ENCODE measurements around the gene CPNE2.
"Not testable (repeated sequence)": the region's sequence is repeated elsewhere in the genome, so short reads cannot be mapped to it uniquely, and the experiment has no call there.

CPNE2 gene

DNA sequence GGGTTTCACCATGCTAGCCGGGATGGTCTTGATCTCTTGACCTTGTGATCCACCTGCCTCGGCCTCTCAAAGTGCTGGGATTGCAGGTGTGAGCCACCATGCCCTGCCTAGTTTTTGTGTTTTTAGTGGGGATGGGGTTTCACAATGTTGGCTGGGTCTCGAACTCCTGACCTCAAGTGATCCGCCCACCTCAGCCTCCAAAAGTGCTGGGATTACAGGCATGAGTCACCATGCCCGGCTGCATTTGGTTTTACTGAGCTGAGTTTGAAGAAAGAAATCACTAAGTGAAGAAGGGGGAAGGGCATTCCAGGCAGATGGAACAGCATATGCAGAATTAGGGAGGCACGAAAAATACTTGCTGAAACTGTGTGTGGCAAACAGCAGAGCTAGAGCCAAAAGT lies 7.6 kb downstream of the CPNE2 start:
- not testable (repeated sequence) for DNase-seq

DNA sequence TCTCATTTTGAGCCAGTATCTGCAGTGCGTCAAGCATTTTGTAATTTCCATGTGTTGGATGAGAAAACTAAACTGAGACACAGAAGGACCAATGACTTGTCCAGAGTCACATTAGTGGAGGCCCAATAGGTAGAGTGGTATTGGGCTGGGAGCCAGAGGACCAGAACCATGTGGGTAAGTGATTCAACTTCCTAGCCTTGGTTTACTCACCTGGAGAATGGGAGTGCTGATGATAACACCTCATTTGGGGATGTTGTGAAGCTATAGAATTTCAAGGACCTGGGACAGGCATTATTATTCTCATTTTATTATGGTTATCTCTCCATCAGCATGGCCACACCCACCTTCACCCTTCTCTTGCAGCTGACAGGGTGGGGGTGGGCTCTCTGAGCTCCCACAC lies 8.1 kb downstream of the CPNE2 start:
- DNase-seq = no peak

DNA sequence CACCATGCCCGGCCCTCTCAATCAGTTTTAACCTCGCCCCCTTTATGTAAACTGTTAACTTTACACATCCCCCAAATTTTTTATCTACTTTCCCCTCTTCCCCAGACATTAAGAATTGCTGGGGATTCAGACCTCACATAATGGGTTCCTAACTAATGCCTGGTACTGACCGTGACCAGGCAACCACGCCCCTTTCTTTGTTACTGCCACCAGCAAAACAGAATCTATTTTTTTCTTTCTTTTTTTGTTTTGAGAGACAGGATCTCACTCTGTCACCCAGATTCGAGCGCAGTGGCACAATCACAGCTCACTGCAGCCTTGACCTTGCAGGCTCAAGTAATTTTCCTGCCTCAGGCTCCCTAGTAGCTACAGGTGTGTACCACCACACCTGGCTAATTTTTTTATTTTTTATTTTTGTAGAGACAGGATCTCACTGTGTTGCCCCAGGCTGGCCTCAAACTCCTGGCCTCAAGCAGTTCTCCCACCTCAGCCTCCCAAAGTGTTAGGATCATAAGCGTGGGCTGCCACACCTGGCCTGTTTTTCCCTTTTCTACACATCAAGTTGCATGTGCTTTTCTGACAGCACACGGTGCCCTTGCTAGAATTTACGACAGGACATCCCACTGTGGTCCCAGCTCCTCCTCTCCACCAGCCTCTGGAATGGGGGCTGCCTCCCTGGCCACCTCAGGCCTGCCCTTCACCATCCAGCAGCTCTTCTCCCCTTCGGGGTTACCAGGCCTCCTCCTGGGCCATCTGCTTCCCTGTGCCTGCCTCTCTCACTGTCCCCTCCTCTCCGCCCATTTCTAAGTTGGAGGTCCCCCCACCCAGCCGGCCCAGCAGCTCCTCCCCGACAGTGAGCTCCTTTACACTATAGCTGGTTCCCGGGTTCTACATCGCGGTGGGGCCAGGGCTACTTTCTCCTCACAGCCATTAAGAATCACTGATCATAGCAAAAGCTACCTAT lies 10.8 kb downstream of the CPNE2 start:
- DNase-seq = no peak

- DNase-seq = no peak
These were observed 12.3 kb downstream of the CPNE2 start for GRCh38 chr16:57104706-57105105.

DNA sequence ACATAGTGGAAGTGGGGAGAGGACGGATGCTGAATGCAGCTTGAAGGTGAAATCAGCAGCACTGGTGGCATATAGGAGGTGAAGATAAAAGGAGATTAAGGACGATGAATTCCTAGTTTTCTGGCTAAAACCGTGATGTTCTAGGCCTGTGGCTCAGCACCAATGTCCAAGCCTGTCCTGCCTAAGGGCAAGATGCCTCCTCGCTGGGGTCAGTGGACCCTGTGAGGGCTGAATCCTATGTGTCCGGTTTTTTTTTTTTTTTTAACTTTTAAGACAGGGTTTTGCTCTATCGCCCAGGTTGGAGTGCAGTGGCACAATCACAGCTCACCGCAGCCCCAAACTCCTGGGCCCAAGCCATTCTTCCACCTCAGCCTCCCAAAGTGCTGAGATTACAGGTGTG lies 12.8 kb downstream of the CPNE2 start:
- no peak for DNase-seq

GRCh38 chr16:57106767-57107166 lies 14.4 kb downstream of the CPNE2 start:
- DNase-seq = no peak

- no peak for DNase-seq
These were observed 15.0 kb downstream of the CPNE2 start for GRCh38 chr16:57107321-57107922.

GRCh38 chr16:57108432-57108831 lies 16.0 kb downstream of the CPNE2 start:
- DNase-seq = no peak

GRCh38 chr16:57109259-57110105 lies 17.1 kb downstream of the CPNE2 start:
- DNase-seq = not testable (repeated sequence)

DNA sequence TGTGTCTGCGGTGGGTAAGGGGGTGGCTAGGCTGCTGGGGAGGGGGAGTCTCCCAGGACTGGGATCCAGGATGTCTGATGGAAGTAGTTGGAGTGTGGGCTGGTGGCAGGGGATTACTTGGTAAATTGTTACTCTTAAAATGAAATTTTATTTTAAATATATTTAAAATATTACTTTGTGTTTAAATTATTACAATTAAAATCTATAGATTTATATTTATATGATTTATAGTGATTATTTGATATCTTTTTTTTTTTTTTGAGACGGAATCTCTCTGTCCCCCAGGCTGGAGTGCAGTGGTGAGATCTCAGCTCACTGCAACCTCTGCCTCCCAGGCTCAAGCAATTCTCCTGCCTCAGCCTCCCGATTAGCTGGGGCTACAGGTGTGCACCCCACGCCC lies 18.6 kb downstream of the CPNE2 start:
- DNase-seq = no peak

DNA sequence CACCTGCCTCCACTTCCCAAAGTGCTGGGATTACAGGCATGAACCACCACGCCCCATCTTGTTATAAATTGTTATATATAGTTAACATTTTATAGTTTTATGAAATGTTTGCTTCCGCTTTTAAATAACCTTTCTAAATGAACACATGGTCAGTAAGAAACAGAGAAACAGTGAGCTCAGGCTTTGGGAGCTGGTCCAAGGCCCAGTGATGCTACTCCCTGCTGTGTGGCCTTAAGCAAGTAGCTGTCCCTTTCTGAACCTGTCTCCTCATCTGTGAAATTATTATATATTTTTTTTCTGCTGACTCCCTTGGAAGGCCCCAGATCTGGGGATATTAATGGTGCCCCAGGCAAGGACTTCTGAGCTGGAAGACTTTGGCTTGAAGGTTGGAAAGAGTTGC lies 19.0 kb downstream of the CPNE2 start:
- DNase-seq = no peak

GRCh38 chr16:57112403-57113041 lies 20.1 kb downstream of the CPNE2 start:
- no peak for DNase-seq

GRCh38 chr16:57113042-57113453 lies 20.7 kb downstream of the CPNE2 start:
- no peak for DNase-seq

DNA sequence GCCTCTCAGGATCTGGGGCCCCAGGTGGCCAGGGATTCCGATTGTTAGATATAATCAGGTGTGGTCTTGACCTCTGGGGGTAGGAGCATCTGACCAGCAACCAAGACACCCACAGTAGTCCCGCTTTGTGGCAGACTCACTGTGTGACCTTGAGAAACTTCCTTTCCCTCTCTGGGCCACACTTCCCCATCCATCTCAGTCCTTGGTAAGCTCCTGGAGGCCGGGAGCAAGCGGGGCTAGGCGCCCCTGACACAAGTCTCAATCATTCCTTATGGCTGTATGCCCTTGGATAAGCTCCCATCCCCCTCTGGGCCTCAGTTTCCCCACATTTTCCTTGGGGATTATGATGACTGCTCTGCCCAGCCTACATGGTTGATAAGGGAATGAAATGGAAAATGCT lies 21.3 kb downstream of the CPNE2 start:
- DNase-seq = no peak

DNA sequence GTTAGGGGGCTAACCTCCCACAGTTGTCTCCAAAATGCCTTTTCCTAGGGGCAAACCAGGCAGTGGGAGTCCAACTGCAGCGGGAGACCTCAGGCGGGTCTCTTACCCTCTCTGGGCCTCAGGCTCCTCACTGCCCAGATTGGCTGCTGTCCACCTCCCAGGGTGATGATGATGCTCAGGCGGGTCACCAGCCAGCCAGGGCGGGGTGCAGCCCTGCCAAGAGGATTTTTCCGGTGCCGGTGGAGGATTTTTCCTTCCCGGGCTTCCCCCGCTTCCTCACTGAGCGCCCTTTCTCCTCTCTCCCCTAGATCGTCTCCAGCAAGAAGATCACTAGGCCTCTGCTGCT lies 22.8 kb downstream of the CPNE2 start:
- DNase-seq = no peak

GRCh38 chr16:57115514-57116182 lies 23.3 kb downstream of the CPNE2 start:
- DNase-seq = no peak

GRCh38 chr16:57118461-57119084 lies 26.2 kb downstream of the CPNE2 start:
- no peak for DNase-seq

DNA sequence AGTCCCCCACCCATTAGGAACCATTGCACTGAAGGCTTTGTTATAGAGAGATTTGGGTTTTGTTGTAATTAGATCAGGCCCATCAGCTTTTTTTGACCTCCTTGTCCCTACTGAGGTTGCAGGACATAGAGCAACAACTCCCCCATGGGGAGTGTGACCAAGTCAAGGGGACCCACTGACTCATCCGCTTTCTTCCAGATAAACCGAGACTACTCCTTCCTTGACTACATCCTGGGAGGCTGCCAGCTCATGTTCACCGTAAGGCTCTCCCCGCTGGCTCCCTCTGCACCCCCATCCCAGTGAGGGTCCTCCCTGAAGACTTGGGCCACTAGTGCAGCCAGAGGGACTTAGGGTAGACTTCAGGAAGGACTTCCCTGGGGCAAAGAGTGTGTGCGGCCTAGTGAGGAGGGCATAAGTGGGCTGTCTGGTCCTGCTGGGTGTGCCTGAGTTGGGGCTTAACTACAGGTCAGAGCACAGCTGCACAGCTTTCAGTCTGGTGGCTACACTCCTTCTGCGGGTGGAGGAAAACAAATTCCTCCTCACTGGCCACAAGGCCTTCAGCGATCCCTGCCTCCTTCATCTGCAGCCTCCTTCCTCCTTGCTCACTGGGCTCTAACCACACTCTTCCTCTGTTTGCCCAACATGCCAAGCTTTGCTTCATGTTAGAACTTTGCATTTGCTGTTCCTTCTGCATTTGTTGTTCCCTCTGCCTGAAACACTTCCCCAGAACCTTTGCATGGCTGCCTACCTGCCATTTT lies 31.0 kb downstream of the CPNE2 start:
- no peak for DNase-seq

GRCh38 chr16:57123974-57124674 lies 31.7 kb downstream of the CPNE2 start:
- DNase-seq = no peak

DNA sequence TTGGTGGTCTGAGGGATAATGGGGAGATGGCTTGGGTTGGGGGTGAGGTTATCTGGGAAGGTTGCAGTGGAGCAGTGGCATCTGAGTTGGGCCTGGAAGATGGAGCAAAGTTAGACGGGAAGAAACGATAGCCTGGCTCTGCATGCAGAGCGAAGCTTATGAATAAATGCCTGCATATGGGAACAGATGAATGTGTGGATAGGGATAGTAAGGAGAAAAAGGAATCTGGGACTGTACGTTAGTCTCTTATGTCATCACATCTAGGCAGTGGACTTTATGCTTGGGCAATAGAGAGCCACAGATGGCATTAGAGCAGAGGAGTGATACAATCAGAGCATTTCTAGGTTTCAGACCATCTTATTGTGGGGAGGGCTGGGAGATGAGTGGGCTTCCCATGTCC lies 33.0 kb downstream of the CPNE2 start:
- DNase-seq = no peak

DNA sequence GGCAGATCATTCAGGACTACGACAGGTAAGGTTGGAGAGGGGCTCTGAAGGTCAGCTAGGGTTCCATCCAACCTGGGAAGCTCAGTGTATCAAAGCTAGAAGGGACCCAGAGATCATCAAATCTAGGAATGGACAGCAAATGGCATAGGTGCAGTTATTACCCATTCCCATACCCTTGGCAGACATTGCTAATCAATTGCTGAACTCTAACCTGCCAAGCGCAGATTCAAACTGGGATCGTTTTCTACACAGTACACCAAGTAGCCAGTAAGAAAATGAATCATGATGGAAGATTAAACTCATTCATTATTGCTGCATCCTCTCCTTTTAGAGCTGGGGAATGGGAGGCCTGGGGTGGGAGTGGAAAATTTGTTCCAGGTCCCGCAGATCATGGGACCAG lies 33.6 kb downstream of the CPNE2 start:
- no peak for DNase-seq
